SK-N-SH (cell line): ENCODE results near the gene ESYT3. TPM values are rescaled to one million over a fixed set of nuclear protein-coding genes. Genes with fewer than 3 reads are reported as not detected.

ENCODE experiments used
- CTCF ChIA-PET: fragments of 300-600, 350-600 bp; formaldehyde crosslinking; extraction: SDS; loops from one replicate; lab custom pipeline; 2021; lab: Yijun Ruan, JAX
- POLR2A ChIA-PET: fragments of 350-600 bp; sonication (Branson Sonifier 250); formaldehyde crosslinking; extraction: SDS; loops from one replicate; lab custom pipeline; 2020; ENCODE audit warnings: antibody characterized with exemption, inconsistent platforms; lab: Yijun Ruan, JAX
- DNase-seq: peaks from one replicate; pipeline ENCODE4 v3.0.0; 2012
- H2AFZ ChIP-seq: fragments of 200-600 bp; sonication (generic); 2 replicates; pipeline ENCODE4 v1.8.1; 2016; ENCODE audit warnings: antibody characterized with exemption, mild to moderate bottlenecking, low read depth
- H3F3A ChIP-seq: fragments of 200-600 bp; sonication (generic); replicated peaks from 2 replicates; pipeline ENCODE3; 2016; ENCODE audit warnings: antibody characterized with exemption, mild to moderate bottlenecking; ENCODE audit not compliant: insufficient read depth
- H3K27ac ChIP-seq, 2 experiments: fragments of 200-500 bp in 1 of 2; fragments of 200-600 bp in 1 of 2; sonication (Bioruptor generic) in 1 of 2; sonication (generic), shearing (Covaris generic) in 1 of 2; 2 replicates each; pipeline versions ENCODE4 v1.5.1 to v1.6.1; 2014 to 2016; ENCODE audit warnings: low read depth in 2 of 2, inconsistent platforms in 1 of 2, low read length in 1 of 2, mild to moderate bottlenecking in 1 of 2, mixed read lengths in 1 of 2
- H3K27me3 ChIP-seq: fragments of 200-600 bp; sonication (generic), shearing (Covaris generic); 2 replicates; pipeline ENCODE4 v1.6.1; 2016; ENCODE audit warnings: mixed run types; ENCODE audit not compliant: insufficient read depth
- H3K36me3 ChIP-seq, 2 experiments: fragments of 200-500 bp in 1 of 2; fragments of 200-600 bp in 1 of 2; sonication (Bioruptor generic) in 1 of 2; sonication (generic) in 1 of 2; replicated peaks in 1 of 2; 2 replicates each; pipeline versions ENCODE3 to v1.5.1; 2014 to 2016; ENCODE audit warnings: low read length in 1 of 2, mild to moderate bottlenecking in 1 of 2; ENCODE audit not compliant: insufficient read depth in 2 of 2, control insufficient read depth in 1 of 2
- H3K4me1 ChIP-seq, 2 experiments: fragments of 200-500 bp in 1 of 2; fragments of 200-600 bp in 1 of 2; sonication (Bioruptor generic) in 1 of 2; sonication (generic), shearing (Covaris generic) in 1 of 2; 2 replicates each; pipeline versions ENCODE4 v1.5.1 to v1.6.1; 2014 to 2016; ENCODE audit warnings: low read depth in 1 of 2, low read length in 1 of 2, mixed run types in 1 of 2; ENCODE audit not compliant: insufficient read depth in 2 of 2, control insufficient read depth in 1 of 2
- H3K4me2 ChIP-seq: fragments of 200-600 bp; sonication (generic), shearing (Covaris generic); 2 replicates; pipeline ENCODE4 v1.6.1; 2017; ENCODE audit warnings: mixed run types
- H3K4me3 ChIP-seq, 2 experiments: fragments of 200-500 bp in 1 of 2; fragments of 200-600 bp in 1 of 2; sonication (Bioruptor generic) in 1 of 2; sonication (generic), shearing (Covaris generic) in 1 of 2; 2 replicates each; pipeline versions ENCODE4 v1.5.1 to v1.8.1; 2014 to 2016; ENCODE audit warnings: low read depth in 2 of 2, inconsistent platforms in 1 of 2, low read length in 1 of 2, mild to moderate bottlenecking in 1 of 2, mixed read lengths in 1 of 2, moderate library complexity in 1 of 2
- H3K79me2 ChIP-seq: fragments of 200-600 bp; sonication (generic); 2 replicates; pipeline ENCODE4 v1.8.1; 2017; ENCODE audit warnings: mild to moderate bottlenecking; ENCODE audit not compliant: insufficient read depth
- H3K9ac ChIP-seq: fragments of 200-600 bp; sonication (generic); 2 replicates; pipeline ENCODE4 v1.6.1; 2017; ENCODE audit warnings: mixed run types
- H3K9me2 ChIP-seq: fragments of 200-600 bp; sonication (generic); 2 replicates; pipeline ENCODE4 v1.6.1; 2017; ENCODE audit warnings: mixed run types
- H3K9me3 ChIP-seq: fragments of 200-600 bp; sonication (generic); 2 replicates; pipeline ENCODE4 v1.6.1; 2017; ENCODE audit warnings: mixed run types, mild to moderate bottlenecking, moderate library complexity
- H4K20me1 ChIP-seq: fragments of 200-600 bp; sonication (generic); 2 replicates; pipeline ENCODE4 v1.6.1; 2017; ENCODE audit warnings: mild to moderate bottlenecking, mixed run types; ENCODE audit not compliant: insufficient read depth
- EP300 ChIP-seq, 2 experiments: IDR thresholded peaks; 2 replicates each; pipeline versions ENCODE4 v1.4.0 to v1.6.1; 2012; ENCODE audit warnings: borderline replicate concordance in 1 of 2, low read depth in 1 of 2, low read length in 1 of 2
- FOXJ3 ChIP-seq: sonication (generic); formaldehyde crosslinking; IDR thresholded peaks from 2 replicates; pipeline ENCODE4 v1.5.1; 2020; ENCODE audit warnings: mild to moderate bottlenecking, missing genetic modification reagents
- IRF3 ChIP-seq: fragments of 150-350 bp; IDR thresholded peaks from 2 replicates; pipeline ENCODE4 v1.6.1; 2016; ENCODE audit warnings: mild to moderate bottlenecking, low read depth, low read length
- MAX ChIP-seq: IDR thresholded peaks from 2 replicates; pipeline ENCODE4 v1.4.0; 2012; ENCODE audit warnings: low read depth
- NRF1 ChIP-seq: IDR thresholded peaks from 2 replicates; pipeline ENCODE4 v1.6.1; 2012; ENCODE audit warnings: low read depth, mild to moderate bottlenecking, low read length
- RAD21 ChIP-seq: IDR thresholded peaks from 2 replicates; pipeline ENCODE4 v1.6.1; 2012; ENCODE audit warnings: mild to moderate bottlenecking, low read length
- RCOR1 ChIP-seq: fragments of 150-350 bp; IDR thresholded peaks from 2 replicates; pipeline ENCODE4 v1.6.1; 2017; ENCODE audit warnings: antibody characterized with exemption, low read length
- RFX5 ChIP-seq: IDR thresholded peaks from 2 replicates; pipeline ENCODE4 v1.6.1; 2012; ENCODE audit warnings: mild to moderate bottlenecking, improper control_type of control experiment, low read length
- RXRA ChIP-seq: IDR thresholded peaks from 2 replicates; pipeline ENCODE4 v1.4.0; 2012; ENCODE audit warnings: low read depth, mild to moderate bottlenecking, borderline replicate concordance
- SMC3 ChIP-seq: IDR thresholded peaks from 2 replicates; pipeline ENCODE4 v1.6.1; 2012; ENCODE audit warnings: low read depth, low read length, improper control_type of control experiment
- TCF12 ChIP-seq: IDR thresholded peaks from 2 replicates; pipeline ENCODE4 v1.4.0; 2012
- TEAD4 ChIP-seq: IDR thresholded peaks from 2 replicates; pipeline ENCODE4 v1.4.0; 2012; ENCODE audit warnings: mild to moderate bottlenecking, borderline replicate concordance; ENCODE audit not compliant: insufficient read depth
- YY1 ChIP-seq: IDR thresholded peaks from 2 replicates; pipeline ENCODE4 v1.4.0; 2012; ENCODE audit warnings: low read depth, mild to moderate bottlenecking
- WGBS: methylation state at CpG from one replicate; pipeline ENCODE4 v1.1.6; 2017; ENCODE audit warnings: low lambda C conversion rate; 5-methylcytosine and 5-hydroxymethylcytosine counted together
- polyA plus RNA-seq, 3 experiments: library from polyadenylated mRNA; depleted of rRNA; stranded (reverse); fragments of >200 nt; gene quantifications; 2 replicates each; pipeline ENCODE4 v1.2.3, GENCODE V29; 2012
- TF ChIP-seq, protein P1 (sequence below): IDR thresholded peaks from 2 replicates; pipeline ENCODE4; 2012
- TF ChIP-seq, protein P2 (sequence below): IDR thresholded peaks from 2 replicates; pipeline ENCODE4 v1.4.0; 2012; ENCODE audit warnings: low read depth, borderline replicate concordance
- TF ChIP-seq, protein P3 (sequence below): IDR thresholded peaks from 2 replicates; pipeline ENCODE4 v1.6.1; 2012; ENCODE audit warnings: mild to moderate bottlenecking, low read depth, low read length, moderate library complexity

The ESYT3 gene
- polyA plus RNA-seq, 1 of the 3 experiments (the other 2 are of a cell fraction) = 0.33 TPM

DNA sequence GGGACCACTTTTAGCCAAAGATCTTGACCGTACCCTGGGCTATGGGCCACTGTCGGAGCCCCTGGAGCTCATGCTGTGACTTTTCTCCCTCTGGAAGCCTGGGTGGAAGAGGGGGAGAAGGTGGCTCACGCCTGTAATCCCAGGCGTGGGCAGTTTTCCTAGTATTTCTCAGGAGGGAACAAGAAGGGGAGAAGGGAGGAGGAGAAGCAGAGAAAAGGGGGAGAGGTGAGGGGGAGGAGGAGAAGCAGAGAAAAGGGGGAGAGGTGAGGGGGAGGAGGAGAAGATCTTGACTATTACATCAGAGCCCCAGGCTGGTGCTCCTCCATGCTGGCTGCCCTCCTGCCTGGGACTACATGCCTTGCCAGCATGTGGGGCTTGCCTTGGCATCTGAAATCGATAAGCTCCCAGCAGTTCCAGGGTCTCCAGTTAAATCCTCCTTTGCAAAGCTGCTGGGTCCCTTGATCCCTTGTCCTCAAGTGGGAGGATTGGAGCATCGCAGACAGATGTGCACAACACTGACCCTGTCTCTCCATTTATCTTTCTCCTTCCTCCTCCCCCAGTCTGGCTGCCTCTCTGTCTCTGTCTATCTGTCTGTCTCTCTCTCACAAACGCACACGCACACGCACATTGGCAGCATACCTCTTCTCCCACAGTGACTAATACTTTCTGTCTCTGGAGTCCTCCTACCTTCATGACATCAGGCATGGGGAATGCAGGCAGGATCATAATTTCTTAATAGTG, 44.4 kb upstream of the ESYT3 start (continued):
- TF ChIP-seq SMC3 (no peak), RFX5 (no peak), TCF12 (peak; percentile 75), TEAD4 (peak; percentile 86)

DNA sequence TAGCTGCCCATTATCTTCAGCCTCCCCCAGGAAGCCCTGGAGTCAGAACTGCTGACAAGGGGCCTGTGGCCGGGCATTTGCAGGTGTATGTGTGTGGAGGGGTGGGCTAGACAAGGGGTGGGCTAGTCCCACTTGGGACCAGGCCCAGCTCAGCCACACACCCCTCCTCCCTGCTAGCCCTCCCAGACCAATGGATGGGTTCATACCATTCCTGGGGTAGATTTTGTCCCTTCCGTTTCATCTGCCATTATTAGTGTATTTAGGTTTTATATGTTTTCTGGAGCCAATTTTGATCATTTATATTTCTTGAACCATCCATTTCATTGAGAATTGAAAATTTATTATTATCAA, 43.9 kb upstream of the ESYT3 start:
- TF ChIP-seq, protein P1, sequence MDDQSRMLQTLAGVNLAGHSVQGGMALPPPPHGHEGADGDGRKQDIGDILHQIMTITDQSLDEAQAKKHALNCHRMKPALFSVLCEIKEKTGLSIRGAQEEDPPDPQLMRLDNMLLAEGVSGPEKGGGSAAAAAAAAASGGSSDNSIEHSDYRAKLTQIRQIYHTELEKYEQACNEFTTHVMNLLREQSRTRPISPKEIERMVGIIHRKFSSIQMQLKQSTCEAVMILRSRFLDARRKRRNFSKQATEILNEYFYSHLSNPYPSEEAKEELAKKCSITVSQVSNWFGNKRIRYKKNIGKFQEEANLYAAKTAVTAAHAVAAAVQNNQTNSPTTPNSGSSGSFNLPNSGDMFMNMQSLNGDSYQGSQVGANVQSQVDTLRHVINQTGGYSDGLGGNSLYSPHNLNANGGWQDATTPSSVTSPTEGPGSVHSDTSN = no peak
- TF ChIP-seq MAX (no peak), TEAD4 (no peak)
- TF ChIP-seq, protein P2, sequence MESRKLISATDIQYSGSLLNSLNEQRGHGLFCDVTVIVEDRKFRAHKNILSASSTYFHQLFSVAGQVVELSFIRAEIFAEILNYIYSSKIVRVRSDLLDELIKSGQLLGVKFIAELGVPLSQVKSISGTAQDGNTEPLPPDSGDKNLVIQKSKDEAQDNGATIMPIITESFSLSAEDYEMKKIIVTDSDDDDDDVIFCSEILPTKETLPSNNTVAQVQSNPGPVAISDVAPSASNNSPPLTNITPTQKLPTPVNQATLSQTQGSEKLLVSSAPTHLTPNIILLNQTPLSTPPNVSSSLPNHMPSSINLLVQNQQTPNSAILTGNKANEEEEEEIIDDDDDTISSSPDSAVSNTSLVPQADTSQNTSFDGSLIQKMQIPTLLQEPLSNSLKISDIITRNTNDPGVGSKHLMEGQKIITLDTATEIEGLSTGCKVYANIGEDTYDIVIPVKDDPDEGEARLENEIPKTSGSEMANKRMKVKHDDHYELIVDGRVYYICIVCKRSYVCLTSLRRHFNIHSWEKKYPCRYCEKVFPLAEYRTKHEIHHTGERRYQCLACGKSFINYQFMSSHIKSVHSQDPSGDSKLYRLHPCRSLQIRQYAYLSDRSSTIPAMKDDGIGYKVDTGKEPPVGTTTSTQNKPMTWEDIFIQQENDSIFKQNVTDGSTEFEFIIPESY = no peak
- peak overlapping the region in 1 of 2 experiments; percentile 60; a peak in 2 of 4 replicates for H3K27ac ChIP-seq
- H3K9ac ChIP-seq = no peak overlapping the region
- WGBS = 37% methylated on average over 2 of the region's 2 CpGs
- no peak overlapping the region for H2AFZ ChIP-seq
- H3K4me3 ChIP-seq = no peak overlapping the region; a peak in 1 of 4 replicates
- no peaks in the 10 kb centered on the region for H3K27me3 ChIP-seq
- peak overlapping the region; percentile 57 for H3K4me2 ChIP-seq
- peaks cover 6% of the 10 kb centered on the region for H3F3A ChIP-seq
- no peak for DNase-seq
- H3K4me1 ChIP-seq = peaks cover 8 to 13% of the 10 kb centered on the region in 2 experiments; a peak in 2 of 4 replicates
- peaks cover 28% of the 10 kb centered on the region for H3K79me2 ChIP-seq
- H3K36me3 ChIP-seq = no peaks in the 10 kb centered on the region
- ChIA-PET CTCF (interaction anchor here (0.8 to 1.0 kb wide), 3 partner anchors 19 to 322 kb away, joined by 3 to 5 read pairs (median 3); no protein-coding TSS in a partner anchor), POLR2A (no interaction called here)
- no peaks in the 10 kb centered on the region for H4K20me1 ChIP-seq
- no peaks in the 10 kb centered on the region for H3K9me2 ChIP-seq
- no peaks in the 10 kb centered on the region for H3K9me3 ChIP-seq

- Histone ChIP-seq H3K36me3 (no peaks in the 10 kb centered on the region), H3K79me2 (peaks cover 28% of the 10 kb centered on the region), H3K9me3 (no peaks in the 10 kb centered on the region), H3K4me2 (no peak overlapping the region), H3K9me2 (no peaks in the 10 kb centered on the region), H3F3A (peaks cover 6% of the 10 kb centered on the region), H3K27ac (no peak overlapping the region), H3K9ac (no peak overlapping the region), H2AFZ (no peak overlapping the region), H4K20me1 (no peaks in the 10 kb centered on the region), H3K27me3 (no peaks in the 10 kb centered on the region), H3K4me3 (no peak overlapping the region), H3K4me1 (peaks cover 8 to 13% of the 10 kb centered on the region in 2 experiments; a peak in 2 of 4 replicates)
- ChIA-PET POLR2A (no interaction called here), CTCF (interaction anchor here (11.5 kb wide), 1 partner anchor 24 kb away, joined by 69 read pairs; no protein-coding TSS in a partner anchor)
- no peak for DNase-seq
- 100% methylated on average over 2 of the region's 4 CpGs for WGBS
- no peak for TF ChIP-seq SMC3
- no peak for TF ChIP-seq RFX5
- TF ChIP-seq RXRA = no peak
- TF ChIP-seq IRF3 = no peak
- no peak for TF ChIP-seq RAD21
- TF ChIP-seq YY1 = no peak
- TF ChIP-seq FOXJ3 (CRISPR knock-in tag) = no peak
- no peak for TF ChIP-seq RCOR1
- TF ChIP-seq, protein P3, sequence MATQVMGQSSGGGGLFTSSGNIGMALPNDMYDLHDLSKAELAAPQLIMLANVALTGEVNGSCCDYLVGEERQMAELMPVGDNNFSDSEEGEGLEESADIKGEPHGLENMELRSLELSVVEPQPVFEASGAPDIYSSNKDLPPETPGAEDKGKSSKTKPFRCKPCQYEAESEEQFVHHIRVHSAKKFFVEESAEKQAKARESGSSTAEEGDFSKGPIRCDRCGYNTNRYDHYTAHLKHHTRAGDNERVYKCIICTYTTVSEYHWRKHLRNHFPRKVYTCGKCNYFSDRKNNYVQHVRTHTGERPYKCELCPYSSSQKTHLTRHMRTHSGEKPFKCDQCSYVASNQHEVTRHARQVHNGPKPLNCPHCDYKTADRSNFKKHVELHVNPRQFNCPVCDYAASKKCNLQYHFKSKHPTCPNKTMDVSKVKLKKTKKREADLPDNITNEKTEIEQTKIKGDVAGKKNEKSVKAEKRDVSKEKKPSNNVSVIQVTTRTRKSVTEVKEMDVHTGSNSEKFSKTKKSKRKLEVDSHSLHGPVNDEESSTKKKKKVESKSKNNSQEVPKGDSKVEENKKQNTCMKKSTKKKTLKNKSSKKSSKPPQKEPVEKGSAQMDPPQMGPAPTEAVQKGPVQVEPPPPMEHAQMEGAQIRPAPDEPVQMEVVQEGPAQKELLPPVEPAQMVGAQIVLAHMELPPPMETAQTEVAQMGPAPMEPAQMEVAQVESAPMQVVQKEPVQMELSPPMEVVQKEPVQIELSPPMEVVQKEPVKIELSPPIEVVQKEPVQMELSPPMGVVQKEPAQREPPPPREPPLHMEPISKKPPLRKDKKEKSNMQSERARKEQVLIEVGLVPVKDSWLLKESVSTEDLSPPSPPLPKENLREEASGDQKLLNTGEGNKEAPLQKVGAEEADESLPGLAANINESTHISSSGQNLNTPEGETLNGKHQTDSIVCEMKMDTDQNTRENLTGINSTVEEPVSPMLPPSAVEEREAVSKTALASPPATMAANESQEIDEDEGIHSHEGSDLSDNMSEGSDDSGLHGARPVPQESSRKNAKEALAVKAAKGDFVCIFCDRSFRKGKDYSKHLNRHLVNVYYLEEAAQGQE = no peak
- no peak for TF ChIP-seq NRF1
- no peak for TF ChIP-seq EP300 (IDR thresholded peaks at IDR 0.05; ENCODE audit: borderline replicate concordance in 1 of 2, low read depth in 1 of 2, low read length in 1 of 2)
Observed at GRCh38 chr3:138394156-138394555, 40.3 kb upstream of the ESYT3 start.
